H9 (cell line): Measurements from ENCODE around the gene ROR1. TPM values are rescaled to one million over a fixed set of nuclear protein-coding genes. Genes with fewer than 3 reads are reported as not detected.

Experiments used
- DNase-seq: peaks from one replicate; pipeline ENCODE4 v3.0.0-alpha.2; 2017
- H2AFZ ChIP-seq: one replicate; pipeline ENCODE4 v1.6.1; 2013; ENCODE audit warnings: mild to moderate bottlenecking, low read length, control low read depth, moderate library complexity
- H2AK5ac ChIP-seq: 2 replicates; pipeline ENCODE4 v1.6.1; 2013; ENCODE audit warnings: low read length, control low read depth, mixed read lengths; ENCODE audit not compliant: insufficient read length
- H2BK120ac ChIP-seq: one replicate; pipeline ENCODE4 v1.6.1; 2013; ENCODE audit warnings: low read depth, mild to moderate bottlenecking, low read length, control low read depth, inconsistent platforms; ENCODE audit not compliant: poor library complexity, severe bottlenecking
- H2BK12ac ChIP-seq: 2 replicates; pipeline ENCODE4 v1.6.1; 2013; ENCODE audit warnings: low read length, control low read depth, mixed read lengths, low read depth; ENCODE audit not compliant: insufficient read length
- H2BK15ac ChIP-seq: 2 replicates; pipeline ENCODE4 v1.6.1; 2013; ENCODE audit warnings: low read depth, low read length, control low read depth
- H2BK20ac ChIP-seq: one replicate; pipeline ENCODE4 v1.6.1; 2013; ENCODE audit warnings: low read depth, mild to moderate bottlenecking, low read length, control low read depth, inconsistent platforms; ENCODE audit not compliant: poor library complexity, severe bottlenecking
- H2BK5ac ChIP-seq: 2 replicates; pipeline ENCODE4 v1.6.1; 2013; ENCODE audit warnings: low read length, control low read depth, mixed read lengths; ENCODE audit not compliant: insufficient read length
- H3K14ac ChIP-seq: 2 replicates; pipeline ENCODE4 v1.6.1; 2013; ENCODE audit warnings: low read length, control low read depth; ENCODE audit not compliant: insufficient read depth
- H3K18ac ChIP-seq: 2 replicates; pipeline ENCODE4 v1.6.1; 2013; ENCODE audit warnings: low read depth, mild to moderate bottlenecking, mixed read lengths, low read length, control low read depth; ENCODE audit not compliant: insufficient read length
- H3K23ac ChIP-seq: 2 replicates; pipeline ENCODE4 v1.6.1; 2013; ENCODE audit warnings: low read length, control low read depth, mixed read lengths, low read depth; ENCODE audit not compliant: insufficient read length
- H3K23me2 ChIP-seq: 2 replicates; pipeline ENCODE4 v1.6.1; 2013; ENCODE audit warnings: low read depth, mild to moderate bottlenecking, mixed read lengths, low read length, control low read depth; ENCODE audit not compliant: insufficient read length, poor library complexity, severe bottlenecking
- H3K27ac ChIP-seq: 2 replicates; pipeline ENCODE4 v1.5.1; 2013; ENCODE audit warnings: low read length, control low read depth, mixed read lengths, low read depth; ENCODE audit not compliant: insufficient read length
- H3K27me3 ChIP-seq: 2 replicates; pipeline ENCODE4 v1.6.1; 2013; ENCODE audit warnings: low read length, control low read depth, inconsistent platforms; ENCODE audit not compliant: insufficient read depth
- H3K4ac ChIP-seq: 2 replicates; pipeline ENCODE4 v1.6.1; 2013; ENCODE audit warnings: low read depth, mild to moderate bottlenecking, control low read depth, inconsistent platforms, low read length, moderate library complexity
- H3K4me1 ChIP-seq: 2 replicates; pipeline ENCODE4 v1.6.1; 2013; ENCODE audit warnings: low read length, control low read depth, inconsistent platforms; ENCODE audit not compliant: insufficient read depth
- H3K4me2 ChIP-seq: 2 replicates; pipeline ENCODE4 v1.6.1; 2013; ENCODE audit warnings: low read length, control low read depth, mixed read lengths; ENCODE audit not compliant: insufficient read length, insufficient read depth
- H3K56ac ChIP-seq: 2 replicates; pipeline ENCODE4 v1.6.1; 2013; ENCODE audit warnings: low read depth, mild to moderate bottlenecking, mixed read lengths, low read length, control low read depth; ENCODE audit not compliant: insufficient read length
- H3K79me1 ChIP-seq: 2 replicates; pipeline ENCODE4 v1.6.1; 2013; ENCODE audit warnings: low read depth, mild to moderate bottlenecking, moderate library complexity, low read length, control low read depth, inconsistent platforms; ENCODE audit not compliant: insufficient read depth, poor library complexity, severe bottlenecking
- H3K79me2 ChIP-seq: 2 replicates; pipeline ENCODE4 v1.6.1; 2013; ENCODE audit warnings: low read length, control low read depth, inconsistent platforms; ENCODE audit not compliant: insufficient read depth
- H3K9ac ChIP-seq: 2 replicates; pipeline ENCODE4 v1.6.1; 2013; ENCODE audit warnings: low read length, control low read depth, mixed read lengths; ENCODE audit not compliant: insufficient read length; ENCODE audit errors: extremely low read depth
- H3K9me3 ChIP-seq: one replicate; pipeline ENCODE4 v1.6.1; 2013; ENCODE audit warnings: low read depth, low read length, inconsistent platforms; ENCODE audit not compliant: control insufficient read depth
- H3T11ph ChIP-seq: one replicate; pipeline ENCODE4 v1.6.1; 2013; ENCODE audit warnings: mild to moderate bottlenecking, low read length, control low read depth, inconsistent platforms
- H4K20me1 ChIP-seq: one replicate; pipeline ENCODE4 v1.6.1; 2013; ENCODE audit not compliant: control insufficient read depth, insufficient read length, insufficient read depth
- H4K5ac ChIP-seq: 2 replicates; pipeline ENCODE4 v1.6.1; 2013; ENCODE audit warnings: low read depth, mild to moderate bottlenecking, mixed read lengths, low read length, control low read depth; ENCODE audit not compliant: insufficient read length
- H4K8ac ChIP-seq: replicated peaks from 2 replicates; pipeline ENCODE4 v1.6.1; 2013; ENCODE audit warnings: low read length, control low read depth, mixed read lengths, low read depth; ENCODE audit not compliant: insufficient read length
- H4K91ac ChIP-seq: 2 replicates; pipeline ENCODE4 v1.6.1; 2013; ENCODE audit warnings: low read depth, mild to moderate bottlenecking, moderate library complexity, mixed read lengths, low read length, control low read depth; ENCODE audit not compliant: insufficient read length
- H3K27ac Mint-ChIP-seq, 3 experiments: 2 replicates in 2 of 3; 3 replicates in 1 of 3; pipeline ENCODE4 v1.8.0; 2020 to 2021; ENCODE audit warnings: mixed read lengths in 3 of 3, mild to moderate bottlenecking in 1 of 3, moderate library complexity in 1 of 3
- H3K27me3 Mint-ChIP-seq: 2 replicates; pipeline ENCODE4 v1.8.0; 2021; ENCODE audit warnings: low read depth, mild to moderate bottlenecking, moderate library complexity, mixed read lengths
- H3K36me3 Mint-ChIP-seq, 3 experiments: 2 replicates in 2 of 3; 3 replicates in 1 of 3; pipeline ENCODE4 v1.8.0; 2020 to 2021; ENCODE audit warnings: low read depth in 3 of 3, mixed read lengths in 3 of 3; ENCODE audit not compliant: insufficient read depth in 1 of 3
- H3K4me1 Mint-ChIP-seq, 2 experiments: 2 replicates each; pipeline ENCODE4 v1.8.0; 2020; ENCODE audit warnings: mixed read lengths in 2 of 2
- H3K4me3 Mint-ChIP-seq, 2 experiments: 2 replicates in 1 of 2; 3 replicates in 1 of 2; pipeline ENCODE4 v1.8.0; 2020 to 2021; ENCODE audit warnings: mild to moderate bottlenecking in 2 of 2, mixed read lengths in 2 of 2, moderate library complexity in 1 of 2
- H3K9me3 Mint-ChIP-seq, 2 experiments: 2 replicates in 1 of 2; 3 replicates in 1 of 2; pipeline ENCODE4 v1.8.0; 2020; ENCODE audit warnings: mild to moderate bottlenecking in 2 of 2, mixed read lengths in 2 of 2, moderate library complexity in 1 of 2
- total RNA-seq: library from RNA; stranded (reverse); gene quantifications from 2 replicates; pipeline ENCODE4 v1.2.1, GENCODE V29; 2021
- TF ChIP-seq, protein P1 (sequence below): fragments of 200-600 bp; sonication (generic); conservative IDR thresholded peaks from 3 replicates; pipeline ENCODE4 v1.8.0; 2021; ENCODE audit warnings: antibody characterized with exemption, mild to moderate bottlenecking

ROR1 gene
- total RNA-seq, 1 experiment from 2014 or later = 75.9 TPM

GRCh38 chr1:64046891-64047290 lies 273.1 kb downstream of the ROR1 start:
- H3K4me1 Mint-ChIP-seq = peaks cover 21 to 35% of the 10 kb centered on the region in 2 experiments
- no peaks in the 10 kb centered on the region for H3K27me3 Mint-ChIP-seq
- Histone ChIP-seq H3K27me3 (no peaks in the 10 kb centered on the region), H3K56ac (no peak overlapping the region), H4K91ac (no peak overlapping the region), H2AK5ac (no peak overlapping the region), H3K4me2 (no peak overlapping the region), H3K9me3 (no peaks in the 10 kb centered on the region), H2BK20ac (no peak overlapping the region), H3K18ac (no peak overlapping the region), H3K4ac (no peak overlapping the region), H2BK5ac (no peak overlapping the region), H3K9ac (no peak overlapping the region), H3K23ac (no peak overlapping the region), H2BK15ac (no peak overlapping the region), H2AFZ (no peak overlapping the region), H3K23me2 (no peaks in the 10 kb centered on the region), H2BK12ac (no peak overlapping the region), H4K5ac (no peak overlapping the region), H3K4me1 (peaks cover 10% of the 10 kb centered on the region), H4K20me1 (no peaks in the 10 kb centered on the region), H2BK120ac (no peak overlapping the region), H3K14ac (no peak overlapping the region), H3K79me2 (peaks cover 3% of the 10 kb centered on the region; the same call in 1 of the 2 replicates), H3K79me1 (no peaks in the 10 kb centered on the region), H3T11ph (no peak overlapping the region), H4K8ac (no peak overlapping the region), H3K27ac (no peak overlapping the region)
- no peaks in the 10 kb centered on the region for H3K9me3 Mint-ChIP-seq
- no peak for DNase-seq
- no peak overlapping the region for H3K4me3 Mint-ChIP-seq
- H3K36me3 Mint-ChIP-seq = peaks cover 11 to 17% (median 15%) of the 10 kb centered on the region in 3 experiments; a peak in 5 of 7 replicates
- TF ChIP-seq, protein P1, sequence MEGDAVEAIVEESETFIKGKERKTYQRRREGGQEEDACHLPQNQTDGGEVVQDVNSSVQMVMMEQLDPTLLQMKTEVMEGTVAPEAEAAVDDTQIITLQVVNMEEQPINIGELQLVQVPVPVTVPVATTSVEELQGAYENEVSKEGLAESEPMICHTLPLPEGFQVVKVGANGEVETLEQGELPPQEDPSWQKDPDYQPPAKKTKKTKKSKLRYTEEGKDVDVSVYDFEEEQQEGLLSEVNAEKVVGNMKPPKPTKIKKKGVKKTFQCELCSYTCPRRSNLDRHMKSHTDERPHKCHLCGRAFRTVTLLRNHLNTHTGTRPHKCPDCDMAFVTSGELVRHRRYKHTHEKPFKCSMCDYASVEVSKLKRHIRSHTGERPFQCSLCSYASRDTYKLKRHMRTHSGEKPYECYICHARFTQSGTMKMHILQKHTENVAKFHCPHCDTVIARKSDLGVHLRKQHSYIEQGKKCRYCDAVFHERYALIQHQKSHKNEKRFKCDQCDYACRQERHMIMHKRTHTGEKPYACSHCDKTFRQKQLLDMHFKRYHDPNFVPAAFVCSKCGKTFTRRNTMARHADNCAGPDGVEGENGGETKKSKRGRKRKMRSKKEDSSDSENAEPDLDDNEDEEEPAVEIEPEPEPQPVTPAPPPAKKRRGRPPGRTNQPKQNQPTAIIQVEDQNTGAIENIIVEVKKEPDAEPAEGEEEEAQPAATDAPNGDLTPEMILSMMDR = no peak
- peak overlapping the region in 2 of 3 experiments; percentile 42 to 73; a peak in 3 of 7 replicates for H3K27ac Mint-ChIP-seq
